Mesendoderm (in vitro differentiated cells): Measurements from ENCODE around the gene RANBP3.
"Not testable (repeated sequence)": the region's sequence is repeated elsewhere in the genome, so short reads cannot be mapped to it uniquely, and the experiment has no call there.

Source experiments
- DNase-seq: peaks from one replicate; pipeline ENCODE4 v3.0.0; 2013
- H2AK5ac ChIP-seq: 2 replicates; pipeline ENCODE4 v1.6.1; 2013; ENCODE audit warnings: low read length, inconsistent platforms
- H2BK120ac ChIP-seq: 2 replicates; pipeline ENCODE4 v1.6.1; 2013; ENCODE audit warnings: low read depth, mild to moderate bottlenecking, low read length, moderate library complexity, mixed read lengths
- H2BK15ac ChIP-seq: replicated peaks from 2 replicates; pipeline ENCODE4 v1.6.1; 2013; ENCODE audit warnings: low read depth, mild to moderate bottlenecking, moderate library complexity
- H2BK5ac ChIP-seq: 2 replicates; pipeline ENCODE4 v1.6.1; 2013; ENCODE audit warnings: low read length, inconsistent platforms
- H3K18ac ChIP-seq: 2 replicates; pipeline ENCODE4 v1.6.1; 2013; ENCODE audit warnings: mild to moderate bottlenecking, low read length, mixed read lengths
- H3K23ac ChIP-seq: one replicate; pipeline ENCODE4 v1.6.1; 2013; ENCODE audit warnings: low read length
- H3K27ac ChIP-seq: 2 replicates; pipeline ENCODE4 v1.5.1; 2013; ENCODE audit warnings: low read depth, mild to moderate bottlenecking, inconsistent platforms, low read length, moderate library complexity
- H3K27me3 ChIP-seq: 2 replicates; pipeline ENCODE4 v1.6.1; 2013; ENCODE audit warnings: low read length, control low read depth, mild to moderate bottlenecking, inconsistent platforms; ENCODE audit not compliant: insufficient read depth, poor library complexity
- H3K36me3 ChIP-seq: 2 replicates; pipeline ENCODE4 v1.6.1; 2013; ENCODE audit warnings: low read length, inconsistent platforms; ENCODE audit not compliant: control insufficient read depth, insufficient read depth
- H3K4ac ChIP-seq: one replicate; pipeline ENCODE4 v1.6.1; 2013; ENCODE audit warnings: low read depth, mild to moderate bottlenecking, low read length, moderate library complexity
- H3K4me1 ChIP-seq: 2 replicates; pipeline ENCODE4 v1.6.1; 2013; ENCODE audit warnings: low read depth, low read length, inconsistent platforms; ENCODE audit not compliant: control insufficient read depth
- H3K4me2 ChIP-seq: 2 replicates; pipeline ENCODE4 v1.6.1; 2013; ENCODE audit warnings: low read length
- H3K4me3 ChIP-seq: 2 replicates; pipeline ENCODE4 v1.5.1; 2013; ENCODE audit warnings: mild to moderate bottlenecking, low read length
- H3K56ac ChIP-seq: one replicate; pipeline ENCODE4 v1.6.1; 2013; ENCODE audit warnings: low read length
- H3K79me1 ChIP-seq: 2 replicates; pipeline ENCODE4 v1.6.1; 2013; ENCODE audit warnings: low read length, inconsistent platforms
- H3K79me2 ChIP-seq: 2 replicates; pipeline ENCODE4 v1.6.1; 2013; ENCODE audit warnings: mild to moderate bottlenecking, low read length; ENCODE audit not compliant: control insufficient read depth, insufficient read depth
- H3K9ac ChIP-seq: 2 replicates; pipeline ENCODE4 v1.6.1; 2013; ENCODE audit warnings: low read length, inconsistent platforms
- H4K5ac ChIP-seq: one replicate; pipeline ENCODE4 v1.6.1; 2013; ENCODE audit warnings: low read length
- H4K8ac ChIP-seq: one replicate; pipeline ENCODE4 v1.6.1; 2013; ENCODE audit warnings: low read depth, mild to moderate bottlenecking, control low read depth, low read length, moderate library complexity
- WGBS: extraction: QIAGEN DNeasy Blood & Tissue Kit; methylation state at CpG from one replicate; pipeline ENCODE4 v1.1.7; 2013; ENCODE audit warnings: low lambda C conversion rate, missing lambda C conversion rate; ENCODE audit not compliant: insufficient coverage; ENCODE audit errors: extremely low coverage; 5-methylcytosine and 5-hydroxymethylcytosine counted together

Gene RANBP3

DNA sequence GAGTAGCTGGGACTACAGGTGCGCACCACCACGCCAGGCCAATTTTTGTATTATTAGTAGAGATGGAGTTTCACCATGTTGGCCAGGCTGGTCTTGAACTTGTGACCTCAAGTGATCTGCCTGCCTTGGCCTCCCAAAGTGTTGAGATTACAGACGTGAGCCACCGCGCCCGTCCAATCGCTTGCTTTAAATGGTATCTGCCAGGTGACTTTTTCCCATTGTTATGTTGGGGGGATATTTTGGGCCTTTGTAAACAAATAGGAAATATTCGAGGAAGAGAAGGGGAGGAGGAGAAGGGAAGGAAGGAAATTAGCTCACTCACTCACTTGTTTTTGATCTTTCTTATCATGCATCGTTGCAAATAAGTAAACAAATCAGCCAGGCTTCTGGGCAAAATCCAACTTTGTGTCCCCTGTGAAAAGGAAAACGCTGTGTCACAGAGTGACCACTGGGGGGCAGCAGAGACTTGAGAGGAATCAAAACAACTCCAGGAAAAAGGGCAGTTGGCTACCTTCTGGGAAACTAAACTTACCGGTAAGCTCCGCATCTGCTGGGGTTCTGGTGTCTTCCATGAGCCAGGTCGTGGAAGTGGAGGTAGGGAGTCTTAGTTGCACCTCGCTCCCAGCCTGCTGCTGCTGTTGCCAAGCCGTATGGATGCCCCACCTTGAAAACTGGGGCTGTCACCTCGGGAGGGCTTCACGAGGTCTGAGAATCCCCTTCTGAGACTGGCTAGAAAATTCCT lies 9.3 kb upstream of the RANBP3 start:
- Histone ChIP-seq H3K23ac (no peak overlapping the region), H3K4me2 (no peak overlapping the region), H3K4me3 (no peak overlapping the region), H2BK120ac (no peak overlapping the region), H3K9ac (no peak overlapping the region), H3K27me3 (no peaks in the 10 kb centered on the region), H3K79me2 (no peaks in the 10 kb centered on the region), H2AK5ac (no peak overlapping the region), H3K27ac (no peak overlapping the region), H3K18ac (no peak overlapping the region), H3K36me3 (no peaks in the 10 kb centered on the region), H3K56ac (no peak overlapping the region), H4K5ac (no peak overlapping the region), H4K8ac (no peak overlapping the region), H2BK5ac (no peak overlapping the region), H3K79me1 (no peaks in the 10 kb centered on the region), H3K4ac (no peak overlapping the region), H3K4me1 (no peaks in the 10 kb centered on the region), H2BK15ac (no peak overlapping the region)
- DNase-seq = peak; percentile 84
- no CpG with 5 or more reads among the region's 17 CpGs for WGBS

- H3K27me3 ChIP-seq, H3K27ac ChIP-seq, DNase-seq, H2BK5ac ChIP-seq, H4K8ac ChIP-seq, H2AK5ac ChIP-seq, H3K9ac ChIP-seq, H3K4me1 ChIP-seq, H4K5ac ChIP-seq, H2BK120ac ChIP-seq, H3K36me3 ChIP-seq, H3K4ac ChIP-seq, H3K4me2 ChIP-seq, H3K56ac ChIP-seq, H3K18ac ChIP-seq, H3K79me1 ChIP-seq, H3K23ac ChIP-seq, H3K79me2 ChIP-seq, H2BK15ac ChIP-seq, H3K4me3 ChIP-seq: not testable (repeated sequence)
- WGBS = no CpG with 5 or more reads among the region's 5 CpGs
Measured at GRCh38 chr19:5985837-5986236, 7.9 kb upstream of the RANBP3 start.

DNA sequence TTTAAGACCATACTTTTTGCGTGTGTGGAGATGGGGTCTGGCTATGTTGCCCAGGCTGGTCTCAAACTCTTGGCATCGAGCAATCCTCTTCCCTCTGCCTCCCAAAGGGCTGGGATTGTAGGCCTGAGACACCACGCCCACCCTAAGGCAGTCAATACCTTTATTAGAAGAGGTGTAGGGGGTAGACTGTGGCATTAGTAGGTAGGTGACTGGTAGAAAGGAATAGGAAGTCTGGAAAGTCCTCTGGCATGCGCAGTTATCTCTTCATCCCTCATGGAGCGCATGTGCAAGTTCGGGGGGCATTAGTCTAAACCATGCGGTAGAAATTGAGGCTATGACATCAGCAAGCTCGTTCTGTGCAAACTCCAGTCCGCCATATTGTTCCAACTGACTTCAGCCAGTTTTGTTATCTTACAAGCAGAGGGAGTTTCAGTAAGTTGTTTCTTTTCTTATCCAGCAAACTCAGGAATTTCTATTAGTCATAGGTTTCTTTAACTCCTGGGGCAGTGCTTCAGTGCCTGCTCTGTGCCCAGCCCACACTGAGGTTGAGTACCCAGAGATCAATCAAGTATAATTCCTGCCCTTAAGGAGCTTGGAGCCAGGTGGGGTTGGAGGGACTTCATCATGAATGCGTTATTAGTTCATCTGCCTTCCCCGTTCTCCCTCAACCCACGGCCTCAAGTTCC lies 7.3 kb upstream of the RANBP3 start:
- no CpG with 5 or more reads among the region's 12 CpGs for WGBS
- Histone ChIP-seq H3K4me2 (no peak overlapping the region), H3K4me1 (no peaks in the 10 kb centered on the region), H2AK5ac (no peak overlapping the region), H3K27ac (no peak overlapping the region), H2BK5ac (no peak overlapping the region), H3K79me2 (no peaks in the 10 kb centered on the region), H3K18ac (no peak overlapping the region), H4K8ac (no peak overlapping the region), H2BK120ac (no peak overlapping the region), H3K9ac (no peak overlapping the region), H2BK15ac (no peak overlapping the region), H3K79me1 (no peaks in the 10 kb centered on the region), H3K23ac (no peak overlapping the region), H3K4ac (no peak overlapping the region), H4K5ac (no peak overlapping the region), H3K4me3 (no peak overlapping the region), H3K36me3 (no peaks in the 10 kb centered on the region), H3K56ac (no peak overlapping the region), H3K27me3 (no peaks in the 10 kb centered on the region)
- DNase-seq = no peak

DNA sequence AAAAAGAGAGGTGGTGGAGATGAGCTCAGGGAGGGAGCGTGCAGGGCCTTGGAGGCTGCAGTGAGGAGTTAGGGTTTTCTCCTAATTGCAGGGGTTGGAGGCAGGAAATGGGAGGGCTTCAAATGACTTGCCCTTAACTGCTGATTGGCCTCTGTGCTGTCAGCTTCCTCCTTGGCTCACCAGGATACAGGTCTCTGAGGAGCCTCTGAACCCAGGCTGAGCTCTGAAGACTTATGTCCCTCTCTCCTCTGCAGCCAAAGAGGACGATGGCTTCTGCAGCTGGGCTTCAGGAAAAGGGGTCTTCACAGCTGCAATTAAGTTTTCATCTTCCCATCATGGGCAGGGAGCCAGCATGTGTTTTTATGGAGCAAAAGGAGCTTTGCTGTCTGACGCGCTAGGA lies 6.7 kb upstream of the RANBP3 start:
- no peak overlapping the region for H4K8ac ChIP-seq
- H3K9ac ChIP-seq = no peak overlapping the region
- H3K4me3 ChIP-seq = no peak overlapping the region
- no peak overlapping the region for H2BK15ac ChIP-seq
- no peaks in the 10 kb centered on the region for H3K36me3 ChIP-seq
- peak; percentile 29 for DNase-seq
- no peak overlapping the region for H3K27ac ChIP-seq
- peaks cover under 1% of the 10 kb centered on the region for H3K79me1 ChIP-seq
- no peak overlapping the region for H2BK5ac ChIP-seq
- WGBS = no CpG with 5 or more reads among the region's 4 CpGs
- no peak overlapping the region for H2AK5ac ChIP-seq
- no peaks in the 10 kb centered on the region for H3K79me2 ChIP-seq
- no peak overlapping the region for H2BK120ac ChIP-seq
- no peak overlapping the region for H3K4ac ChIP-seq
- no peak overlapping the region for H3K23ac ChIP-seq
- no peaks in the 10 kb centered on the region for H3K27me3 ChIP-seq
- no peak overlapping the region for H3K18ac ChIP-seq
- H3K4me2 ChIP-seq = no peak overlapping the region
- H4K5ac ChIP-seq = no peak overlapping the region
- H3K56ac ChIP-seq = no peak overlapping the region
- no peaks in the 10 kb centered on the region for H3K4me1 ChIP-seq

GRCh38 chr19:5983367-5983955 lies 5.5 kb upstream of the RANBP3 start:
- no peaks in the 10 kb centered on the region for H3K36me3 ChIP-seq
- H3K56ac ChIP-seq = peak overlapping the region; percentile 25
- H2AK5ac ChIP-seq = no peak overlapping the region
- no peak overlapping the region for H3K4me3 ChIP-seq
- H3K79me2 ChIP-seq = peaks cover 1% of the 10 kb centered on the region
- no peak overlapping the region for H3K4me2 ChIP-seq
- H2BK15ac ChIP-seq = no peak overlapping the region
- no peak overlapping the region for H3K4ac ChIP-seq
- H2BK120ac ChIP-seq = no peak overlapping the region
- H3K23ac ChIP-seq = no peak overlapping the region
- no peak overlapping the region for H4K5ac ChIP-seq
- H4K8ac ChIP-seq = no peak overlapping the region
- H3K27me3 ChIP-seq = no peaks in the 10 kb centered on the region
- H3K18ac ChIP-seq = no peak overlapping the region
- H3K27ac ChIP-seq = no peak overlapping the region
- no peak overlapping the region for H2BK5ac ChIP-seq
- no peak overlapping the region for H3K9ac ChIP-seq
- no peaks in the 10 kb centered on the region for H3K4me1 ChIP-seq
- no peak for DNase-seq
- H3K79me1 ChIP-seq = peaks cover 6% of the 10 kb centered on the region
- no CpG with 5 or more reads among the region's 14 CpGs for WGBS
